Transverse colon (tissue), 4 donors: ENCODE measurements around the gene SLC24A3.

ENCODE experiments used
- CTCF ChIP-seq, 5 experiments: fragments of 200-600 bp in 3 of 5; fragments of 450-650 bp in 2 of 5; sonication (generic) in 3 of 5; IDR thresholded peaks; 1 replicate in 2 of 5; 2 replicates in 3 of 5; pipeline ENCODE4 v1.5.1; 2016 to 2017; ENCODE audit warnings: antibody characterized with exemption in 5 of 5, inconsistent platforms in 3 of 5, mild to moderate bottlenecking in 2 of 5, moderate library complexity in 1 of 5
- EP300 ChIP-seq: sonication (generic); formaldehyde crosslinking; IDR thresholded peaks from one replicate; pipeline ENCODE4 v1.6.1; 2017; ENCODE audit warnings: antibody characterized with exemption, low read depth
- POLR2A ChIP-seq: fragments of 450-650 bp; IDR thresholded peaks from one replicate; pipeline ENCODE4 v1.6.1; 2016; ENCODE audit warnings: antibody characterized with exemption, mild to moderate bottlenecking, moderate library complexity
- POLR2AphosphoS5 ChIP-seq, 3 donors: sonication (generic); formaldehyde crosslinking; IDR thresholded peaks; one replicate each; pipeline ENCODE4 v1.6.1; 2016; ENCODE audit warnings: antibody characterized with exemption in 3 of 3

GRCh38 chr20:19713822-19714578, 501.6 kb downstream of the SLC24A3 start:
- peak in 1 of 5 experiments; percentile 21 for TF ChIP-seq CTCF (IDR thresholded peaks at IDR 0.05)
- TF ChIP-seq POLR2A = no peak
- no peak for TF ChIP-seq EP300
- no peak for TF ChIP-seq POLR2AphosphoS5 (IDR thresholded peaks at IDR 0.05)
